Hair follicle dermal papilla cell (primary cell): ENCODE data around the gene PPP4R1. TPM values are rescaled to one million over a fixed set of nuclear protein-coding genes. Genes with fewer than 3 reads are reported as not detected.

Experiments used
- small RNA-seq: library from RNA; depleted of rRNA; stranded (forward); fragments of <200 nt; gene quantifications from one replicate; pipeline ENCODE3, GENCODE V24; 2012
- total RNA-seq: library from RNA; depleted of rRNA; stranded (reverse); fragments of >200 nt; gene quantifications from 2 replicates; pipeline ENCODE4 v1.2.3, GENCODE V29; 2012

The PPP4R1 gene
- total RNA-seq, result 136 and 161 TPM in 2 replicates

GRCh38 chr18:9614401-9615279, at the start of gene PPP4R1:
Gene PPP4R1, minus strand, starts transcription at chr18:9614559. Its CDS starts 75 bp downstream, at chr18:9614484.

Small RNAs within 50 kb of the gene (small RNA-seq; reads per million reads assigned to genes)
- gene RNU2-27P (not detected), gene RNU6-903P (not detected)

Other genes with a start within 250 kb of the PPP4R1 start
- gene RALBP1, start 139.0 kb downstream of the PPP4R1 start, total RNA-seq, result 112 and 113 TPM in 2 replicates
- gene RAB31, start 93.7 kb upstream of the PPP4R1 start, total RNA-seq, result 44.4 and 53.4 TPM in 2 replicates